Mucosa of descending colon (tissue), 3 donors: ENCODE results near the gene EFTUD2. TPM values are rescaled to one million over a fixed set of nuclear protein-coding genes. Genes with fewer than 3 reads are reported as not detected.

Experiments used
- ATAC-seq: fragments of 200-7000 bp; cut with Tn5 transposase; one replicate; pipeline ENCODE4 v1.9.1; 2020; ENCODE audit warnings: mild to moderate bottlenecking, moderate library complexity
- DNase-seq, 3 donors: peaks; one replicate each; pipeline ENCODE4 v3.0.0-alpha.2; 2020
- H3K36me3 ChIP-seq: fragments of 200-600 bp; one replicate; pipeline ENCODE4 v1.8.0; 2021; ENCODE audit warnings: low read depth, mild to moderate bottlenecking
- H3K4me1 ChIP-seq: fragments of 200-600 bp; one replicate; pipeline ENCODE4 v1.8.0; 2021; ENCODE audit warnings: low read depth, mild to moderate bottlenecking
- H3K4me3 ChIP-seq: fragments of 200-600 bp; one replicate; pipeline ENCODE4 v1.8.0; 2021; ENCODE audit warnings: mild to moderate bottlenecking
- H3K9me3 ChIP-seq: fragments of 200-600 bp; one replicate; pipeline ENCODE4 v1.8.0; 2021; ENCODE audit warnings: mild to moderate bottlenecking
- CTCF ChIP-seq: fragments of 200-600 bp; IDR thresholded peaks from one replicate; pipeline ENCODE4 v1.8.0; 2022; ENCODE audit warnings: antibody characterized with exemption, mild to moderate bottlenecking
- intact Hi-C, 2 donors: fragments of 100-400 bp; cut with DNase I in 1 of 2; cut with micrococcal nuclease in 1 of 2; formaldehyde crosslinking; loops; one replicate each; pipeline versions ENCODE4 v1.11.0 to v1.11.1; 2022; cut with DNase I, micrococcal nuclease
- total RNA-seq, 3 donors: library from RNA; stranded (reverse); fragmentation: NEBNext Ultra II Directional in 2 of 3; extraction: Animal tissue kit (Norgen Biotek cat#: 25700) in 2 of 3; gene quantifications; one replicate each; pipeline versions ENCODE4 v1.2.1 to v1.2.4, GENCODE V29; 2021 to 2023
- donor health status: DM: no; HTN: no; CAD: no; lungs with moderate emphysema.
- donor health status: DM: no; HTN: no; CAD: no.
- donor health status: DM: no; HTN: yes; CAD: no.

The EFTUD2 gene
- total RNA-seq, 3 donors from 2014 or later = 66.3 to 88.1 (median 82.0) TPM

- DNase-seq = peak in 1 of 3 donors; percentile 7
Observed at GRCh38 chr17:44928950-44929720, 29.9 kb upstream of the EFTUD2 start.

GRCh38 chr17:44928136-44928535 lies 28.9 kb upstream of the EFTUD2 start:
- intact Hi-C loops = loop anchor here (10.0 kb wide), 3 partner anchors 87 to 187 kb away; no protein-coding TSS in a partner anchor
- Histone ChIP-seq H3K36me3 (no peaks in the 10 kb centered on the region), H3K4me3 (no peak overlapping the region), H3K4me1 (no peaks in the 10 kb centered on the region), H3K9me3 (no peaks in the 10 kb centered on the region)
- ATAC-seq (no peak), DNase-seq (peak in 1 of 3 donors; percentile 12)
- no peak for TF ChIP-seq CTCF

More at GRCh38 chr17:44928950-44929720, 29.9 kb upstream of the EFTUD2 start:
- no peak overlapping the region for H3K4me3 ChIP-seq
- H3K36me3 ChIP-seq = no peaks in the 10 kb centered on the region
- no peaks in the 10 kb centered on the region for H3K4me1 ChIP-seq
- intact Hi-C loops = loop anchor here (10.0 kb wide), 3 partner anchors 86 to 186 kb away; no protein-coding TSS in a partner anchor
- ATAC-seq = no peak
- no peak for TF ChIP-seq CTCF
- H3K9me3 ChIP-seq = no peaks in the 10 kb centered on the region

GRCh38 chr17:44927696-44928095 lies 28.5 kb upstream of the EFTUD2 start:
- ATAC-seq = no peak
- Histone ChIP-seq H3K4me1 (no peaks in the 10 kb centered on the region), H3K9me3 (no peaks in the 10 kb centered on the region), H3K36me3 (no peaks in the 10 kb centered on the region), H3K4me3 (no peak overlapping the region)
- peak in 1 of 3 donors; percentile 4 for DNase-seq
- intact Hi-C loops = loop anchor here (10.0 kb wide), 3 partner anchors 87 to 187 kb away; no protein-coding TSS in a partner anchor
- TF ChIP-seq CTCF = no peak

GRCh38 chr17:44926821-44927525 lies 27.7 kb upstream of the EFTUD2 start:
- Histone ChIP-seq H3K4me1 (no peaks in the 10 kb centered on the region), H3K9me3 (no peaks in the 10 kb centered on the region), H3K36me3 (no peaks in the 10 kb centered on the region), H3K4me3 (no peak overlapping the region)
- intact Hi-C loops = loop anchor here (10.0 kb wide), 3 partner anchors 88 to 188 kb away; no protein-coding TSS in a partner anchor
- no peak for TF ChIP-seq CTCF
- peak in 1 of 3 donors; percentile 12 for DNase-seq
- ATAC-seq = no peak

- intact Hi-C loops = loop anchor here (10.0 kb wide), 3 partner anchors 89 to 189 kb away; no protein-coding TSS in a partner anchor
- Histone ChIP-seq H3K36me3 (no peaks in the 10 kb centered on the region), H3K9me3 (no peaks in the 10 kb centered on the region), H3K4me3 (no peak overlapping the region), H3K4me1 (no peaks in the 10 kb centered on the region)
- no peak for TF ChIP-seq CTCF
- ATAC-seq = no peak
- DNase-seq = peak in 1 of 3 donors; percentile 7
Observed at GRCh38 chr17:44925731-44926697, 26.8 kb upstream of the EFTUD2 start.
